OCI-LY1 (cell line): ENCODE data around the gene ALPK1.

Experiments
- EZH2 ChIP-seq: fragments of 200-600 bp; sonication (generic), shearing (Covaris generic); IDR thresholded peaks from 2 replicates; pipeline ENCODE4 v1.8.0; 2017; ENCODE audit warnings: borderline replicate concordance, mixed run types, mild to moderate bottlenecking, antibody characterized with exemption, low read length, moderate library complexity, mixed read lengths
- TF ChIP-seq, protein P1 (sequence below): fragments of 200-600 bp; sonication (generic), shearing (Covaris generic); IDR thresholded peaks from 2 replicates; pipeline ENCODE4 v1.5.1; 2017; ENCODE audit warnings: mild to moderate bottlenecking, antibody characterized with exemption, low read length, moderate library complexity, mixed read lengths

DNA sequence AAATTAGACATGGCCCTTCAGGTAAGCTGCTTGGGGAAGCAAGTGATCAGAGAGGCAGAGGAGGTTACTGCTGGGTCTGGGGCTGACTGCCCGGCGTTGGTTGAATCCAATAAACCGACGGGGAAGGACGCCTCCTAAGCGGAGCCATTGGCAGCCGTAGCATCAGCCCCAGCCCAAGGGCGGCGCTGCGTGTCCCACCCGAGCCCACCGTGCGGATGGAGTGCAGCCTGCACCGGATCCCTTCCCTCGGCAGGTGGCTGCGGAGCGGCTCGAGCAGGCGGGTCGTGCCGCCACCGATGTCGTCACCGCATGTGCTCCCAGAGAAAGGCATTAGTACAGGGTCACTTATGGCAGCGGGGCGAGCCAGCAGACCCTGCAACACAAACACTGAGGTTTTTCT, 82.1 kb downstream of the ALPK1 start:
- TF ChIP-seq, protein P1, sequence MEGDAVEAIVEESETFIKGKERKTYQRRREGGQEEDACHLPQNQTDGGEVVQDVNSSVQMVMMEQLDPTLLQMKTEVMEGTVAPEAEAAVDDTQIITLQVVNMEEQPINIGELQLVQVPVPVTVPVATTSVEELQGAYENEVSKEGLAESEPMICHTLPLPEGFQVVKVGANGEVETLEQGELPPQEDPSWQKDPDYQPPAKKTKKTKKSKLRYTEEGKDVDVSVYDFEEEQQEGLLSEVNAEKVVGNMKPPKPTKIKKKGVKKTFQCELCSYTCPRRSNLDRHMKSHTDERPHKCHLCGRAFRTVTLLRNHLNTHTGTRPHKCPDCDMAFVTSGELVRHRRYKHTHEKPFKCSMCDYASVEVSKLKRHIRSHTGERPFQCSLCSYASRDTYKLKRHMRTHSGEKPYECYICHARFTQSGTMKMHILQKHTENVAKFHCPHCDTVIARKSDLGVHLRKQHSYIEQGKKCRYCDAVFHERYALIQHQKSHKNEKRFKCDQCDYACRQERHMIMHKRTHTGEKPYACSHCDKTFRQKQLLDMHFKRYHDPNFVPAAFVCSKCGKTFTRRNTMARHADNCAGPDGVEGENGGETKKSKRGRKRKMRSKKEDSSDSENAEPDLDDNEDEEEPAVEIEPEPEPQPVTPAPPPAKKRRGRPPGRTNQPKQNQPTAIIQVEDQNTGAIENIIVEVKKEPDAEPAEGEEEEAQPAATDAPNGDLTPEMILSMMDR, result no peak
- TF ChIP-seq EZH2, result no peak
